PC-3 (cell line): ENCODE measurements around the gene CCNY. TPM values are rescaled to one million over a fixed set of nuclear protein-coding genes. Genes with fewer than 3 reads are reported as not detected.

Source experiments
- ATAC-seq: fragments of 200-7000 bp; cut with Tn5 transposase; 2 replicates; pipeline ENCODE4 v1.9.1; 2020; ENCODE audit warnings: mild to moderate bottlenecking, moderate library complexity
- BruUV-seq: library from RNA; stranded (reverse); fragments of 400-500 nt; replicated peaks from 2 replicates; lab custom pipeline; 2021; lab: Mats Ljungman, UMichigan
- CTCF ChIA-PET: fragments of 300-600 bp; sonication (Branson Sonifier 250); formaldehyde crosslinking; loops from one replicate; lab custom pipeline; 2022; ENCODE audit warnings: antibody characterized with exemption; lab: Charles Lee
- POLR2A ChIA-PET: fragments of 300-600 bp; sonication (Branson Sonifier 250); formaldehyde crosslinking; loops from one replicate; lab custom pipeline; 2022; ENCODE audit warnings: antibody characterized with exemption; ENCODE audit not compliant: unreplicated experiment; lab: Charles Lee
- DNase-seq: peaks from one replicate; pipeline ENCODE4 v3.0.0-alpha.2; 2015
- H2AFZ ChIP-seq: fragments of 300-600 bp; sonication (generic); 2 replicates; pipeline ENCODE4 v1.6.0; 2016; ENCODE audit warnings: antibody characterized with exemption, low read length
- H3F3A ChIP-seq: fragments of 300-600 bp; sonication (generic); one replicate; pipeline ENCODE4 v1.6.0; 2017; ENCODE audit warnings: antibody characterized with exemption, low read length, control low read depth, mild to moderate bottlenecking; ENCODE audit not compliant: unreplicated experiment
- H3K27ac ChIP-seq: fragments of 300-600 bp; sonication (generic); 2 replicates; pipeline ENCODE4 v1.5.1; 2016; ENCODE audit warnings: mild to moderate bottlenecking, low read length
- H3K27me3 ChIP-seq: fragments of 300-600 bp; sonication (generic); 2 replicates; pipeline ENCODE4 v1.6.1; 2016; ENCODE audit warnings: low read length, mixed read lengths
- H3K36me3 ChIP-seq: fragments of 300-600 bp; sonication (generic); 2 replicates; pipeline ENCODE4 v1.6.1; 2016; ENCODE audit warnings: low read depth, mixed run types, low read length, mixed read lengths
- H3K4me1 ChIP-seq: fragments of 300-600 bp; sonication (generic); 2 replicates; pipeline ENCODE4 v1.5.1; 2016; ENCODE audit warnings: low read length; ENCODE audit not compliant: insufficient read depth
- H3K4me2 ChIP-seq: fragments of 300-600 bp; sonication (generic); 2 replicates; pipeline ENCODE4 v1.6.0; 2016; ENCODE audit warnings: low read length
- H3K4me3 ChIP-seq: fragments of 300-600 bp; sonication (generic); 2 replicates; pipeline ENCODE4 v1.5.1; 2016; ENCODE audit warnings: mild to moderate bottlenecking, low read length, mixed read lengths
- H3K79me2 ChIP-seq: fragments of 300-600 bp; sonication (generic); 2 replicates; pipeline ENCODE4 v1.6.1; 2017; ENCODE audit warnings: low read length, mixed read lengths
- H3K9ac ChIP-seq: fragments of 300-600 bp; sonication (generic); 2 replicates; pipeline ENCODE4 v1.6.0; 2016; ENCODE audit warnings: mild to moderate bottlenecking, low read length
- H3K9me2 ChIP-seq: fragments of 300-600 bp; sonication (generic); replicated peaks from 2 replicates; pipeline ENCODE4 v1.6.1; 2016; ENCODE audit warnings: mixed run types, low read length, mixed read lengths
- H3K9me3 ChIP-seq: fragments of 300-600 bp; sonication (generic); 2 replicates; pipeline ENCODE4 v1.6.1; 2016; ENCODE audit warnings: low read length, mixed read lengths
- H4K20me1 ChIP-seq: fragments of 300-600 bp; sonication (generic); 2 replicates; pipeline ENCODE4 v1.6.1; 2016; ENCODE audit warnings: low read length, mixed read lengths
- EZH2 ChIP-seq: fragments of 300-600 bp; sonication (generic); IDR thresholded peaks from one replicate; pipeline ENCODE4 v1.6.1; 2017; ENCODE audit warnings: antibody characterized with exemption, mild to moderate bottlenecking, low read length; ENCODE audit not compliant: unreplicated experiment
- EZH2phosphoT487 ChIP-seq: fragments of 300-600 bp; sonication (generic); IDR thresholded peaks from 2 replicates; pipeline ENCODE4 v1.6.1; 2018; ENCODE audit warnings: mild to moderate bottlenecking, antibody characterized with exemption, low read length, borderline replicate concordance
- intact Hi-C: fragments of 100-400 bp; cut with micrococcal nuclease; formaldehyde crosslinking; loops from 2 replicates; pipeline ENCODE4 v1.9.0; 2023
- total RNA-seq: library from RNA; depleted of rRNA; stranded (reverse); fragments of >200 nt; gene quantifications from 2 replicates; pipeline ENCODE4 v1.2.3, GENCODE V29; 2014
- TF ChIP-seq, protein P1 (sequence below): fragments of 300-600 bp; sonication (generic); conservative IDR thresholded peaks from 2 replicates; pipeline ENCODE4 v1.5.1; 2017; ENCODE audit warnings: antibody characterized with exemption, low read depth, mild to moderate bottlenecking, low read length

The CCNY gene
- total RNA-seq, 1 experiment from 2014 or later, result 146 TPM

DNA sequence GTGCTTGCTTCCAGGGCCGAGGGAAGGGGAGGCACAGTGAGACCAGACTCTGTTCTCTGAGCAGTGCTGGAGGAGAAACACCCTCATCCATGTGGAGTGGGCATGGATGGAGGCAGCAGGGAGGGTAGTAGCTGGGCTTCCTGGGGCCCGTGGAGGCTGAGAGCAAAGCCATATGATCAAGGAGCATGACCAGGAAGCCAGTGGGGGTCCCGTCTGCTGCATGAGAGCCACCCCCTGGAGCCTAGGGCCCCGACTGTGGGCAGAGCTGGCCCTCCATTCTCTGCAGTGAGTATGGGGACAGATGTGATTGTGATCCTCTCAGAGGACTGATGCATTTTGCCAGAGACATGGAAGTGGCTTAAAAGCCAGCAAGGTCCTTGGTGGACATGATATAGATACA lies 61.6 kb downstream of the CCNY start:
- Histone ChIP-seq H4K20me1 (peaks cover 56% of the 10 kb centered on the region), H3K27me3 (no peaks in the 10 kb centered on the region), H3K79me2 (peaks cover 98% of the 10 kb centered on the region), H3K9ac (no peak overlapping the region), H3F3A (no peaks in the 10 kb centered on the region), H3K9me2 (no peaks in the 10 kb centered on the region), H3K4me3 (no peak overlapping the region), H3K36me3 (peaks cover 8% of the 10 kb centered on the region; the same call in 1 of the 2 replicates), H3K27ac (no peak overlapping the region), H3K9me3 (peaks cover 3% of the 10 kb centered on the region; the same call in 1 of the 2 replicates), H3K4me2 (no peak overlapping the region), H3K4me1 (no peaks in the 10 kb centered on the region; the same call in 1 of the 2 replicates), H2AFZ (no peak overlapping the region)
- intact Hi-C loops, result no loop called here
- ATAC-seq (no peak), DNase-seq (no peak)
- POLR2A ChIA-PET, result no interaction called here
- TF ChIP-seq EZH2 (no peak), EZH2phosphoT487 (no peak)
- TF ChIP-seq, protein P1, sequence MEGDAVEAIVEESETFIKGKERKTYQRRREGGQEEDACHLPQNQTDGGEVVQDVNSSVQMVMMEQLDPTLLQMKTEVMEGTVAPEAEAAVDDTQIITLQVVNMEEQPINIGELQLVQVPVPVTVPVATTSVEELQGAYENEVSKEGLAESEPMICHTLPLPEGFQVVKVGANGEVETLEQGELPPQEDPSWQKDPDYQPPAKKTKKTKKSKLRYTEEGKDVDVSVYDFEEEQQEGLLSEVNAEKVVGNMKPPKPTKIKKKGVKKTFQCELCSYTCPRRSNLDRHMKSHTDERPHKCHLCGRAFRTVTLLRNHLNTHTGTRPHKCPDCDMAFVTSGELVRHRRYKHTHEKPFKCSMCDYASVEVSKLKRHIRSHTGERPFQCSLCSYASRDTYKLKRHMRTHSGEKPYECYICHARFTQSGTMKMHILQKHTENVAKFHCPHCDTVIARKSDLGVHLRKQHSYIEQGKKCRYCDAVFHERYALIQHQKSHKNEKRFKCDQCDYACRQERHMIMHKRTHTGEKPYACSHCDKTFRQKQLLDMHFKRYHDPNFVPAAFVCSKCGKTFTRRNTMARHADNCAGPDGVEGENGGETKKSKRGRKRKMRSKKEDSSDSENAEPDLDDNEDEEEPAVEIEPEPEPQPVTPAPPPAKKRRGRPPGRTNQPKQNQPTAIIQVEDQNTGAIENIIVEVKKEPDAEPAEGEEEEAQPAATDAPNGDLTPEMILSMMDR, result no peak
- CTCF ChIA-PET, result no interaction called here
- BruUV-seq, result no TSS peak

DNA sequence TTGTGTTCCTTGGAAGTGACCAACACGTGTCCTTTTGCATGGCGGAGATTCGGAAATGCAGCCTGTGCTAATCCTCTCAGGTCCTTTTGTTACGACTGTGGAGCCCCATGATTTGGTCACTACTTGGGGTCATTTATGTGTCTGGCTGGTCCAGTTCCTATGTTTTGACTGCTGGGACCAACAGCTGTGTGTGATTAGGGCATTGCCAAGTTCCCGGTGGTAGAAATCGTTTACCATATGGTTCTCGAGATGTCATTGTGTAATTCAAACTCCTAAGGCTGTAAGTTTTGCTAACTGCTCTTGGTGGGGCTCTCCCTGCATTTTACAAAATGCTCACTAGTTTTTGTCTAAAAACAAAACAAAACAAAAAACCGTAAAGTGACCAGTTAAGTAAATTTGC lies 62.0 kb downstream of the CCNY start:
- Histone ChIP-seq H3K27me3 (no peaks in the 10 kb centered on the region), H3K4me1 (no peaks in the 10 kb centered on the region; the same call in 1 of the 2 replicates), H3K9ac (no peak overlapping the region), H3K9me3 (peaks cover 6% of the 10 kb centered on the region; the same call in 1 of the 2 replicates), H2AFZ (no peak overlapping the region), H3K4me2 (no peak overlapping the region), H3K9me2 (no peaks in the 10 kb centered on the region), H3K4me3 (no peak overlapping the region), H3K36me3 (peaks cover 8% of the 10 kb centered on the region; the same call in 1 of the 2 replicates), H3F3A (no peaks in the 10 kb centered on the region), H3K27ac (no peak overlapping the region), H3K79me2 (peaks cover 98% of the 10 kb centered on the region), H4K20me1 (peaks cover 55% of the 10 kb centered on the region)
- ATAC-seq, result no peak
- POLR2A ChIA-PET, result no interaction called here
- TF ChIP-seq EZH2 (no peak), EZH2phosphoT487 (no peak)
- TF ChIP-seq, protein P1, result no peak
- DNase-seq, result no peak
- intact Hi-C loops, result no loop called here
- CTCF ChIA-PET, result no interaction called here
- BruUV-seq, result no TSS peak

DNA sequence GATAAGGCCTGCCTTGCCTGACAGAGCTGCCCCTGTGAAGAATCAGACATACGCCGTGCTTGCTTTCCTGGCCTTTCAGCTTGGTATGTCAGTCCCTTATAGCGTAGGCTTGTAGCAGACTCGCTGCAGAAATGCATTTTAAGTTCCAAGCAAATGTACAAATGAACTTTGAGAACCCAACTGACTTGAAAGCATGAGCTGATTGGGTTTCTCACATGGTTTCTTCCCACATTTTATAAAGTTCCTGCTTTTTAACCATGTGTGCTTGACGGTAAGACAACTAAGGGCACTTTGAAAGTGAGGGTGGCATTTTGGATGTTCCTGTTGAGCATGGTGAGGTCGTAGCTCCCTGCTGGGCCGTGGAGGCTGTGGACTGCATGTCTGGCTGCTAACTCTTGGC lies 62.6 kb downstream of the CCNY start:
- DNase-seq (no peak), ATAC-seq (no peak)
- ChIA-PET POLR2A (no interaction called here), CTCF (no interaction called here)
- intact Hi-C loops, result no loop called here
- TF ChIP-seq, protein P1, result no peak
- TF ChIP-seq EZH2 (no peak), EZH2phosphoT487 (no peak)
- H3K9me2 ChIP-seq, result no peaks in the 10 kb centered on the region
- H3K4me3 ChIP-seq, result no peak overlapping the region
- H3K4me1 ChIP-seq, result no peaks in the 10 kb centered on the region; the same call in 1 of the 2 replicates
- H3K9me3 ChIP-seq, result peaks cover 10% of the 10 kb centered on the region; the same call in 1 of the 2 replicates
- no peaks in the 10 kb centered on the region for H3K27me3 ChIP-seq
- H3K36me3 ChIP-seq, result peaks cover 11% of the 10 kb centered on the region; the same call in 1 of the 2 replicates
- H3K79me2 ChIP-seq, result peaks cover 98% of the 10 kb centered on the region
- H3K4me2 ChIP-seq, result no peak overlapping the region
- H3K27ac ChIP-seq, result no peak overlapping the region
- no TSS peak for BruUV-seq
- H2AFZ ChIP-seq, result no peak overlapping the region
- no peaks in the 10 kb centered on the region for H3F3A ChIP-seq
- peaks cover 53% of the 10 kb centered on the region for H4K20me1 ChIP-seq
- H3K9ac ChIP-seq, result no peak overlapping the region
